HG03354 (cell line): ENCODE results near the gene DCLK1.

Experiments used
- ATAC-seq: cut with Tn5 transposase; IDR thresholded peaks from one replicate; pipeline ENCODE4 v1.9.1; 2021; ENCODE audit warnings: mild to moderate bottlenecking; ENCODE audit not compliant: unreplicated experiment, poor library complexity, severe bottlenecking

DCLK1 gene

DNA sequence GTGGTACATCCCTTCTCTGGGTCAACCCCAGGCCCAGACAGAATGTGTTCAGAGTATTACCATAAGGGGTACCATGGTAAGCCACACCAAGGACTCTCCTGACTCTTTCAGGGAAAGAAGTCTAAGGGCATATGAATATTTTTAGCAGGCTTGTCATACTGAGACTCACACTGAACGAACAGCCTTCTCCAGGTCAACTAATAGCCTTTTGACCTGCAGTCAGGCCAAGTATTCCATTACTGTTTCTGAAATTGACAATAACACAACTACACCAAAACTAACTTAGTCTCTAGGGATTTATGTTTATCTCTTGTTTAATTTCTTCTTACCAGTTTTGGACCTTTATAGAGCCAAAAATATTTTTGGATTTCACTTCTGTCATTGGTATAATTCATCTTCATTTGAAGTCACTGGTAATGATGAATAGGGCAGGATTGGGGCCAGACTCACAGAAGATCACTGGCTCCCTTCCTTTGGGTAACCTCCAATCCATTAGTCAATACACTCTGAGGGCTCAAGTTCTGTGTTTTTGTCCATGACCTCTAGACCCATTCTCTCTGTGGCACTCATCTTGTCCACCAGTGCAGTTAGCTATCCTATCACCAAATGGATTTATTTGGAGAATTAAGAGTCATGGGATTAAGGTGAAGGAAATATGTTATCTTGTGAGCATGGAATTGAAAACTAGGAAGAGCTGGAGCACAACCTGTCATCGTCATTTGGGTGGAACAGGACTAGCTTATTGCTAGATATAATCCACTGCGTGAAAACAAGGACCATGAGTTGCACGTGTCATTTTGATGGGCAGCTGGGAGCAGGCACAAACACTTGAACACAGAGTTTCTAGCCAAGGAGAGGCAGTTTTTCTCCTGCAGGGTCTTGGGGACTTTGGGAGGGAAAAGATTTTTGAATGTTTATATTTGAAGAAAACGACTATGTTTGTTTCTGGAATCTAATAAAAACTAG, 313.3 kb downstream of the DCLK1 start:
- ATAC-seq, result no peak

DNA sequence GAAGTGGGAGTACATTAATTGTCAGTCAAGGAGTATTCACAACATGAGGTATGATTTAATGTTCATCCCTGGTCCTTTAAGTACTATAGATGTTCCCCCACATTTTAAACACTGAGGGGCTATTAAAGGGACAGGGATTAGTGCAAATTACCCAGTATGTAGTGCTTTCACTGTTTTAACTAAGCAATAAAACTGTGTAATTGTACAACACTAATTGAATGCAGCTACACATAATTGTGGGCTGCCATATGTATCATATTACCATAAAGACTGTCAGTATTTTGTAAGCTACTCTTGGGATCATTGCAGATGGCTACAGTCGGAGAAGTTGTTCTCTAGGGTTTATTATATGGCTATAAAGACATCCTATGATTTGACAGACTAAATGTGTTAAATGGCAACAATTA, 316.6 kb downstream of the DCLK1 start:
- no peak for ATAC-seq

DNA sequence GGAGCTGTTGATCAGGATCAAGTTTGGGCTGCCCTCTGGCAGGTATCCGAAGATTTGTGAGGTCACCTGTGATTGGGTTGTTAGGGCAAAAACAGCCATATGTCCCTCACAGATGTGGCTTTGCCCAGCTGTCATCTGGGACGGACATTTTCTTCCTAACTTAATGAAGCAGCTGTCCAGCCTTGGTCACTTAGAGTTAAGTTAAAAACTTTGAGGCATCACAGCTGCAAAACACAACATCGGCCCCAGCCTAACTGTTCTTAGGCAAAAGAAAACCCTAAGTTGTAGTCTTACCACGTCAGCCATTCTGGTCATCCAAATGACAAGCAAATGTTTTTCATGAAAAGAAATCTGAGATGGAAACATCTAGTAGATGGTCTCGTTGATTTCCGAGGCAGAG, 318.4 kb downstream of the DCLK1 start:
- no peak for ATAC-seq

DNA sequence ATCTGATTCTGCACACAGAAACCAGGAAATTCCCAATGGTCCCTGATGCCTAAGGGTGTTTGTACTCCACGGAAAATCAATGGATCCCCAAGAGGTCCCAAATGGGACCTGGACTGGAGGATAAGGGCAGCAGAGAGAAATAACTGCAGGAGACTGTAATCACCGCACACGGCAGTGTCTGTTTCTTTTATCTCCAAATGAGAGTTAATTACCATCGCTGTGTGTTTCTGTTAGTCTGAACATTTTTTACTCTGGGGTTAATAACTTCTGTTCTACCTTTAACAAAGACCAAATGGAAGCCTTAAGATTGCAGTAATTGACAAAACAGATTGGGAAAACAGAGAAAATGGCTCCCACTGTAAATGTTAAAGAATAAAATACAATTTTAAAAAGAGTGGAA, 320.9 kb downstream of the DCLK1 start:
- ATAC-seq, result no peak

DNA sequence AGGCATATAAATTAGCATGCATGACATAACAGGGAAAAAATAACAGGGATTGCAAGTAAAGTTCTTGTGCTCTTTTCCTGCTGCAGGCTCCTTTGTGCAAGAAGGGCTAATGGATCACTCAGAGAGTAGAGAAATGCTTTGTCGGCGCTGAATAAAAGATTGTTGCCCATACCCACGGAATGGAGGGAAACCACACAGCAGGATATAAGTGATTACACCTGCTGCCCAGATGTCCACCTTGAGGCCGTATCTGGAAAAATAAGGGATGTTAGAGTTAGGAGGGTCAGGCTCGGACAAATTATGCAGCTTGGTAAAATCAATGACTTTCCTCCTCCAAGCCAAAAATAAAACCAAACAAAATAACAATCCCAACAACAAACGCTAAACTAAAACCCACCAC, 322.3 kb downstream of the DCLK1 start:
- no peak for ATAC-seq

DNA sequence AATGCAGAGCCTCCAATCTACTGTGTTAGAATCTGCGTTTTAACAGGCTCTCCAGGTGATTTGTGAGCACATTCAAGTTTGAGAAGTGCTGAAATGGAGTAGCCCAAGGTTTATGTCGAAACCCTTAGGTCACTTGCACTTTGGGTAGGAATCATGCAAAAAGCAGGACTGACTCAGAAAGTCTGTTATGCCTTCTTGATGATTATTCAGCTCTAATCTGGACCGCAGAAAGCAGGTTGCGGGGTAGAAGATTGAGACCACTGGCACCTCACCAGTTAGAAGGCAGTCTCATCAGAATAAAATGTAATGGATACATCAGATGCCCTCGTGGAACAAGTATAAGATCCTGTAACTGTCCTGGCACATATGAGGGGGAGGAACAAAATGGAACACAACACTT, 326.3 kb downstream of the DCLK1 start:
- no peak for ATAC-seq

DNA sequence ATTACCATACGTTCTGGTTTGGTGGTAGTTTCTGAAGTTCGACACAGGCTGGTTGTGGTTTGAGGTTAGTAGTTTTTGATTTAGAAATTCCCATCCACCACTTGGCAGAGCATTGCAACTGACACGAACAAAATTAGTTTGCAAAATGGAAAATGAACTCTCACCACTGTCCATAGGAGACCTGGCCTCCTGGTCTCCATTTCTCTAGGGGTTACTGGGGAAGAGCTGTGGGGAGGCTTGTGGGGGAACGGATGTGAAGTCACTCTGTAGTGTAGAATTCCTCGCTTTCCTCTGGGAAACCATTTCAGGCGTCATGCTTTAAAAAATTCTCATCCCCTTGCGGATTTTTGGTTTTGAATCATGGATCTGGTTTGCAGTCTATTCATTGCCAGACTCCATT, 333.2 kb downstream of the DCLK1 start:
- no peak for ATAC-seq

DNA sequence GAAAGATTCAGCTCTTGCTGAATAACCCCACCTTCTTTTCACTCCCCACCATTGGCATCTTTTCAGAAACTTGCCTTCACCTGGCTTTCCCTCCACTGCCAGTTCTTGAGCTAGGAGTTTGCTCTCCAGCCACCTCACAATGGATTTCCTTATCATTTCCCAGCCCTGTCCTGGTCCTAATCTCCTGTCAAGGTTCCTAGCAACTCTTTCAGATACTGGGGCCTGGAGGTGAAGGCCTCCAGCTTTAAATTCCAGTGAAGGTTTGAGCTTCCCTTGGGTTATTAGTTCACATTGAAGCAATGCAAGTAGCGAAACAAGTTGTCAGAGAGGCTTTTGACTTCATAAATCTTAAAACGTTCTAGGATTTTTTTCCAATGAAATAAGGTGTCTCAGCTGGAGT, 333.9 kb downstream of the DCLK1 start:
- ATAC-seq, result no peak

DNA sequence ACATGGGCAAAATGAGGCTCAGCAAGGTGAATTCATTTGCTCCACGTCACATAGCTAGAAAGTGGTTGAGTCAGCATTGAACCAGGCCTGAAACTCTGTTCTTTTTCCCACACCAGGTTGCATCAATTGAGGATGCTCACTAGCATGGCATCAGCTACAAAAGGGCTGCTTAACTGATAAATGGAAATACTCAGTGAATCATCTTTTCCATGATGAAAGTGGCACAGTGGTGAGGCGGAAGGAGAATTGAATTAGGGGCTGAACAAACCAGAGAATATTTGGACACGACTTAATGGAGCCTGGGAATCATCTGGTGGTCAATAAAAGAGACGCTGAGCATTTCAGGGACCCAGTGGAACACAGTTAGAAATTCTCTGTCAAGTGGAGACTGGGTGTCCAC, 334.6 kb downstream of the DCLK1 start:
- no peak for ATAC-seq

DNA sequence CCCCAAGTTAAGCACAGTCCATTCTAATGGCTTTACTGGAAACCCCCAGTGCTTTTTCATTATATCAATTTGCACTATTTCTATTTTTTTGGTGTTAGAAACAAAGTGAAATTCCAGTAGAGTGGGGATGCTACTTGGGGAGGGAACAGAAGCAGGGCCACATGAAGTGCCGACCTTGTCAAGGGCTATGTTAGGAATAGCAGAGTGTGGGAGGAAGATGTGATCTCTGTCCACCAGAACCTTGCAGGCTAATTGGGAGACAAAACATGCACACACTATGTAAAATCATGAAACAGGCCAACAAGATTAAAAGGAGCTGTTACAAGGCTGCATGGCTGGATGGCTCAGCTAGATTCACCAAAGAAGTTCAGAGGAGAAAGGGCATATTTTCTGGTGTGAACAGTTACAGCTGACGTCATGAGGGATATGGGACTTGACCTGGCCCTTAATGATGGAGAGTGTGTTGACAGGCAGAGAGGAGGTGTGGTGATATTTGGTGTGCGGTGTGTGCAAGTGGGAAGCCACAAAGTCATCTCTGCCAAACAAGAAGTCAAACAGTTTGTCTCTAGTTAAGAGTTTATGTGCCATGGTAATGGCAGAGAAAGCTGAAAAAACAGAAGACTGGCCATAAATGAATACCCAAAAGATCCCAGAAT, 336.3 kb downstream of the DCLK1 start:
- no peak for ATAC-seq

DNA sequence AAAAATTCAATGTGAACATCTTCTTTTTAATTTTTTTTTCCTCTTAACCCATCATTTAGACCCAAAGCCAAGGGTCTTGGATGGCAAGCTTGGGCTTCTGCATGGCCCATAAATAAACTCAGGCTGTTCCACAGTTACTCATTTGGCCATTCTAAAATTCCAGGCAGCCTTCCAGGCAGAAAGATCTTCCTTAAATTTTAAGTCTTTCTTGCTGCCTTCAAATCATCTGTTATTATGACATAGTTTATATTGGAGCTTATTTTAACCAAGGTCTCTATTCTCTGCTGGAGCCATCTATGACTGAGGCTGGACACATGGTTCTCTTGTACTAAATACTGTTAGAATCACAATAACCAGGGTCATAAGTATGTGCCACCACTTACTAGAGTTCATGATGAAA, 337.4 kb downstream of the DCLK1 start:
- no peak for ATAC-seq

DNA sequence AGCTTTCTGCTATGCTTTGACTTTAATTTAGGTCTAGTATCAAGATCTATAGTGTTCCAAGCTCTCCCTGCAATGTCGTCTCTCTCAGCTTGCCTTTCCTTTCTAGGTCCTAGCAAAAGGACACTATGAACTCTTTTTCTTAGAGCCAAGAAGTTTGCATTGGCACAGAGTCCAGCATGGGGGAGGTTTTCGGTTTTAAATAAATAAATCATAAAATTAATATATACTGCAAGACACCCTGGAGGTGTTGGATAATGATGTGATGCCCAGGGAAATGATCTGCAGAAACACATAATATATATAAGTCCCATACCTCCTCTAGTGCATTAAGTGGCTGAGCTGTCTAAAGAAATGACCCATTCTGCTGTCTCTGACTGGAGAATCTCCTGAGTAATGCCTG, 338.3 kb downstream of the DCLK1 start:
- no peak for ATAC-seq

DNA sequence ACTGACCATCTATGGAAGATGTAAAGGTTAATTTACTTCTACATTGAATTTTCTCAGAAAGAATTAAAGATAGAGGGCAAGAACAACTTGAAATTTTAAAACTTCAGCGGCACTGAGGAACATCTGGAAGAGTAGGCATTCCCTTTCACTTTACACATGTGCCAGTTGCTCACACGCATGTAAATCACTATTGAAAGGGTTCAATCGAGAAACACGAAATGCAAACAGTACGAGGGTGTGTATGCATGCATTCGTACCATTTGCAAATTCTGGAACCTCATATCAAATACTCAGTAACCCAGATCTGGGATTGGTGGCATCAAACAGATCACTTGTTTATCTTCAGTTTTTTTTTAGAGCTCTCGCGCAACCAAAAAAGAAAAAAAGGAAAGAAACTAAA, 339.2 kb downstream of the DCLK1 start:
- ATAC-seq, result no peak

DNA sequence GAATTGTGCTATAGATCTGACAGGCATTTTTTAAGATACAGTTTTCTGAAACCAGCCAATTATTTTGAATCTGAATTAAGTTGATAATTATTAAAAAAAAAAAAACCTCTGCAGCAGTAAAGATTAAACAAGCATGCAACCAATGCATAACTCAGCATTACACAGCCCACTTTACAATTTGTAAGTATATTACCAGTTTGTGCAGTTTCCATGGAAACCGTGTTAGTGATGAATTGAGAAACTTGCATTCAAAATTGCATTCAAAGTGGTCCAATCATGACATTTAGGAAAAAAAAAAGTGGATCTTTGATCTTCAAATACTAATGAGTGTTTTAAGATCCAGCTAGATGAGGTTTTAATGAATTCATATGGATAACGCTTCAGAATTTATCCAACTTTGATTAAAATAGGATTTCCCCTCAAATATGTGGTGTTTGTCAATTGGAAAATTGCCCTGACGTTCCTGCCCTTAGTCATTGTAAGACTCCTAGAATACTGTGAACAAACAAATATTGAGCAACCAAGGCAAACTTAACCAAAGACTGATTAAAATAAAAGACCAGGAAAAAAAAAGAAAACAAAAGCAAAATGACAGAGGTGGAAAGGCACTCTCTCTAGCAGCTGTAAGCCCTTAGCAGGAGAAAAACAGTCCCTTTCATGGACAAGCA, 339.9 kb downstream of the DCLK1 start:
- ATAC-seq, result no peak

DNA sequence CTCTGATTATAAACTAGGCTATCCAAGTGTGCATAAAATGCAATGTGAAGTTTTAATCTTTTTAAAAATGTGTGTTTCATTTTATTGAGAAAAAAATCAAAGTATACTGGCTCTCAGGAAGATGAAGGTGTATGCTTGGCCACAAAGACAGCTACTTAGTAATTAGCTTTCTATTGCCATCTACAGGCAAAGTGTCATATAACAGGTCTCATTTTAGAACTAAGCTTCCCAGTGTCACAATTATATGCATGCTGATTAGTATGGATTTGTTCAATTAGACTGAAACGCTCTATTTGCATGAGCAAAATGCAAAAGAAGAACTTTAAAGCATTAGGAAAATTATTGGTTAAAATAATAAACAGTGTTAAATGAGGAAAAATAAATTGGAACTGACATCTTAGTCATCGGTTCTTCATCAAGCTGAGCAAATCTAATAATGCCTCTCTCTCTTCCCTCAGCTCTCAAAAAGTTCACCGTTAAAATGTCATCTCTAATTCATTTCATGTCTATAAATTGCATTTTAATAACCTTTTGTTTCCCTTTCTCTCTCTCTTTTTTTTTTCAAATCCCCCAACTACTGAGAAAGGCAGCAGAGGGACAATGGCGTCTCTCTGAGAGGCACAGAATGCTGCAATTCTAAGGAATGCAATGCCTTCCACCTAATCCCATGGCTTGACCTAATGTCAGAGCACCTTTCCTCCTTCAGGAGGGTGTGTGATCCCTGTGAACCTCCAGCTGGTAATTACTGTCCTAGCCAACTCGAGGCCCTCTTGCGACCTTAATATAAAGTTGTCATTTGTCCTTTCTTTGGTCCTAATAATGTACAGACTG, 341.6 kb downstream of the DCLK1 start:
- ATAC-seq, result peak; percentile 79

DNA sequence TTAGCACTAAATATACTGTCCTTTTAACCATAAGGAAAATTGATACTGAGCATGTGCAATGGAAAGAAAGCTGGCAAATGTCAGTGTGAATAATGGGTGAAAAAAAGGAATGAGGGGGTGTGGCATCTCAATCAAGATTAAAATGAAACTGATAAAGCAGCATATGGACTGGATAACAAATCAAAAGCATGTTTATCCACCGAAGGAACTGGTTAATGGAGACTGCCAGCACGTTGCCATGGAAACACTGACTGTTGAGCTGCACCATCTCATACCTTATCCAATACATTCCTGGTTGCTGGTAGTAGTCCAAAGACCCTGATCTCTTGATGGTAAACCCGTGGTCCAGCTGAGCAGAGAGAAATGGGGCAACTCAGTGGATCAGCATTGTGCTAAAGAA, 343.2 kb downstream of the DCLK1 start:
- no peak for ATAC-seq

DNA sequence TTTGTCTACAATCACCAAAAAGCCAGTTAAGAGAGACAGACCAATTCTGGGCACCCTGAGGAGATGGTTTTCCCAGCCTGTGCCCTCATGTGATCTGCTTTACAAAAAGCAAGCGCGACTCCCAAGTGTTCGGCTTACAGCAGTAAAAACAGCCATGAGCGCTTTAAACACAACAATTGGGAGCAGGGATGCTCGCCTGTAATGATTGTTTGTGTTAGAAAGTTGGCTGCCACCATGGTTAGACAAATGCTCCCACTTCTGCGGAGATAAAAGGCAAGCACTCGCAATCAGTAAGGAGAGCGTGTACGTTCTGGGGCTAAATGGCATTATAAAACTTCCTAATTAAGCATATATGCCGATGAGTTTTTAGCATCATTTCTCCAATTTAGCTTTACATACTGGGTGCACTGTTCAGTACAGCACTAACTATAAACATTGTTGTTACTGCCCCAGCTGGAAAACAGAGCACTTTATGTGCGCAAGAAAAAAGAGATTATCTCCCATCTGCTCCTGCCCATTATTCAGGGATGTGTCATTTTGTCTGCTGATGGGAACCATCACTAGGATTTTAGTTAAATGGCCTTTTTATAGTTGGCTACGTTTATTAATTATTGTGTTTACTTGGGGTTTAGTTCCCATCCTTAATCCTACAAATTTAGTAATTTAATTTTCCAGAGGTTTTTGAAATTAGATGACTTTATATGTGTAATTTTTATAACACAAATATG, 345.4 kb downstream of the DCLK1 start:
- no peak for ATAC-seq

DNA sequence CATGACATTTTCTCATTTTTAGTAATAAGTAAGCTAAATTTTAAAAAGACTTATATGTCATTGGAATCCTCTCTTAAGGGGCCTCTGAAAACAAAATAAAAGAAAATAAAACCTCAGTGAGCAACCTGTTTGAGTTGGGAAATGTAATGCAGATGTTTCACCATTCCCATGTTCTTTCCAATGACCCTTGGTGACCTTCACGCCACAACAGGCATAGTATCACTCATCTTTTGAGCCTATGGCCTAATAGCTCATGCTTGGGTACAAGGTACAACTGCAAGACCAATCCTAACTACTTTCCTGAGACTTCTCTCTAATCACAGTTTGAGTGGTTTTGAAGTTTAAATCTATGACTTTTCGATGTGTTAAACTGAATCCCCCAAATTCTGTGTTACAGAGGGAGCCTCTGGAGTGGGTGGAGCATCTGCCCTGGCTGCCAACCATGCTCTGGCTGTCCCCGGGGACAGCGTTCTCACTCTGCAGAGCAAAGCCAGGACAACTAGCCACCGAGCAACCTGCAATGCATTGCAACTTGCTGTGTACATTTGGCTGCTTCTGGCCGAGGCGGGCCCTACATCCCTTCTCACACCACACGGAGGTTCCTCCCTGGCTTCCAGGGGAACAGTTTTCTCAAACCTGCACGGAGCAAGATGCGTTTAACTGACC, 346.8 kb downstream of the DCLK1 start:
- no peak for ATAC-seq

DNA sequence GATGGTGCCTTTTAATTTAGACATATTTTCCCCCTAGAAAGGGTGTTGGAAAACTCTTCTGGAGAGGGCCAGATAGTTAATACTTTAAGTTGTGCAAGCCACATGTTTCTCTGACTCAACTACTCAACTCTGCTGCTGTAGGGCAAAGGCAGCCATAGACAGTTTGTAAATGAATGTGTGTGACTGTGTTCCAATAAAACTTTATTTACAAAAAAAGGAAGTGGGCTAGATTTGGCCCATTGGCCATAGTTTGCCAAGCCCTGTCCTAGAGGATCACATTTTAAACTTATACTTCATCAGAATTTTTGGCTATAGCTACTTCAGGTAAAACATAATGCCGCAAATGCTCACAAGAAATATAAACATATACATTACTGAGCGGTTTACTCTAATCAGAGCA, 348.4 kb downstream of the DCLK1 start:
- no peak for ATAC-seq
